WERI-Rb-1 (cell line): Measurements from ENCODE around the gene GIPC1.
A peak's percentile ranks its signal among the peaks of the same experiment; 100 is the strongest.

ENCODE experiments used
- DNase-seq: peaks from one replicate; pipeline ENCODE4 v3.0.0-alpha.2; 2020
- H3K27ac ChIP-seq: fragments of 250-450 bp; sonication (Bioruptor Pico); 2 replicates; pipeline ENCODE4 v1.5.1; 2020; ENCODE audit warnings: mild to moderate bottlenecking, moderate library complexity
- H3K27me3 ChIP-seq: fragments of 250-450 bp; sonication (Bioruptor Pico); 2 replicates; pipeline ENCODE4 v1.5.1; 2021; ENCODE audit warnings: mild to moderate bottlenecking, low read depth, moderate library complexity; ENCODE audit not compliant: insufficient read depth, severe bottlenecking
- H3K36me3 ChIP-seq: fragments of 250-450 bp; sonication (Bioruptor Pico); 2 replicates; pipeline ENCODE4 v1.5.1; 2020; ENCODE audit warnings: mild to moderate bottlenecking, moderate library complexity
- H3K4me3 ChIP-seq: 2 replicates; pipeline ENCODE4 v1.5.1; 2011; ENCODE audit warnings: low read depth, mild to moderate bottlenecking, control low read depth, low read length
- H3K9me3 ChIP-seq: fragments of 250-450 bp; sonication (Bioruptor Pico); 2 replicates; pipeline ENCODE4 v1.5.1; 2021; ENCODE audit warnings: mild to moderate bottlenecking, moderate library complexity; ENCODE audit not compliant: severe bottlenecking
- TF ChIP-seq, protein P1 (sequence below): IDR thresholded peaks from 2 replicates; pipeline ENCODE4 v1.5.1; 2011; ENCODE audit warnings: low read depth, mild to moderate bottlenecking, control low read depth, inconsistent platforms, low read length

The GIPC1 gene

GRCh38 chr19:14433554-14434501 is 62.1 kb downstream of the GIPC1 start:
- Histone ChIP-seq H3K9me3 (no peaks in the 10 kb centered on the region), H3K27me3 (no peaks in the 10 kb centered on the region), H3K27ac (peak overlapping the region; percentile 70), H3K4me3 (peak overlapping the region; percentile 73), H3K36me3 (peaks cover 7% of the 10 kb centered on the region)
- DNase-seq, result no peak
- TF ChIP-seq, protein P1, sequence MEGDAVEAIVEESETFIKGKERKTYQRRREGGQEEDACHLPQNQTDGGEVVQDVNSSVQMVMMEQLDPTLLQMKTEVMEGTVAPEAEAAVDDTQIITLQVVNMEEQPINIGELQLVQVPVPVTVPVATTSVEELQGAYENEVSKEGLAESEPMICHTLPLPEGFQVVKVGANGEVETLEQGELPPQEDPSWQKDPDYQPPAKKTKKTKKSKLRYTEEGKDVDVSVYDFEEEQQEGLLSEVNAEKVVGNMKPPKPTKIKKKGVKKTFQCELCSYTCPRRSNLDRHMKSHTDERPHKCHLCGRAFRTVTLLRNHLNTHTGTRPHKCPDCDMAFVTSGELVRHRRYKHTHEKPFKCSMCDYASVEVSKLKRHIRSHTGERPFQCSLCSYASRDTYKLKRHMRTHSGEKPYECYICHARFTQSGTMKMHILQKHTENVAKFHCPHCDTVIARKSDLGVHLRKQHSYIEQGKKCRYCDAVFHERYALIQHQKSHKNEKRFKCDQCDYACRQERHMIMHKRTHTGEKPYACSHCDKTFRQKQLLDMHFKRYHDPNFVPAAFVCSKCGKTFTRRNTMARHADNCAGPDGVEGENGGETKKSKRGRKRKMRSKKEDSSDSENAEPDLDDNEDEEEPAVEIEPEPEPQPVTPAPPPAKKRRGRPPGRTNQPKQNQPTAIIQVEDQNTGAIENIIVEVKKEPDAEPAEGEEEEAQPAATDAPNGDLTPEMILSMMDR, result no peak

DNA sequence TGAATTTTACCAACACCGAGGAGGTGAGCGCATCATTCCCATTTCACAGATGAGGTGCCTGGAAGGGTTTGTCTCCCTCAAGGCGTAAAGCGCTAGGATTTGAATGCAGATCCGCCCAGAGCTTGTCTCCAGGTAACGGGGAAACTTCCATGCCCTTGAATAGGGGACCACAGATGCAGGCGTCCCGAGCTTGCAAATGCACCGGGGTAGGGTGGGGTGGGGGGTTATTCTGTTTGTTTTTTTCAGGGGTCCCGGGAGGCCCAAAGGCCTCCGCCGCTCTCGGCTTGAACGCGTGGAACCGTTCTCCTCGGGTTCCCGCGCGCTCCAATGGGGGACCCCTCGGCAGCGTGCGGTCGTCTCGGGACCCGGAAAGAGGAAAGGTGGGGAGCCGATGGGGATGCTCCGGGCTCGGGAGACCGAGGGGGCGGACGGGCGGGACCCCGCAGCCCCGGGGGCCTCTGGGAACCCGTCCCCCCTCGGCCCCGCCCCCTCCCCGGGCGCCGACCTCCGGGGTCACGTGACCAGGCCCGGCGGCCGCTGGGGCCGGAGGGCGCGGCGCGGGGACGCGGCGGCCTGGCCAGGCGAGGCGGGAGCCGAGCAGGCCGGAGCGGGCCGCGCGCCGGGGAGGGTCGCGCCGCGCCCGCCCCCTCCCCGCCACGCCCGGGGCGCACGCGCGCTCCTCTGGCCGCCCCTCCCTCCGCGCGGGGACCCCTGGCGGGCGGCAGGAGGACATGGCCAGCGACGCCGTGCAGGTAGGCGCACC is 63.0 kb downstream of the GIPC1 start, which contains the start of gene PKN1:
Gene PKN1 (plus strand): TSS at position 516 of the 763 bp plus-strand sequence. CDS start 216 bp downstream, at position 732.
- peak within 1 kb of the TSS; percentile 79 for H3K27ac ChIP-seq
- H3K4me3 ChIP-seq, result peak within 1 kb of the TSS; percentile 73
- H3K9me3 ChIP-seq, result no peaks in the 10 kb centered on the region
- DNase-seq, result peak; percentile 70
- TF ChIP-seq, protein P1, result 0 out of 2 replicates have a peak, but pooled peaks have one; percentile 16
- peaks cover 7% of the 10 kb centered on the region for H3K36me3 ChIP-seq
- H3K27me3 ChIP-seq, result no peaks in the 10 kb centered on the region

- H3K36me3 ChIP-seq, result peaks cover 7% of the 10 kb centered on the region
- no peak overlapping the region for H3K4me3 ChIP-seq
- no peaks in the 10 kb centered on the region for H3K9me3 ChIP-seq
- no peak overlapping the region for H3K27ac ChIP-seq
- TF ChIP-seq, protein P1, result no peak
- no peaks in the 10 kb centered on the region for H3K27me3 ChIP-seq
- DNase-seq, result no peak
These were observed 65.2 kb downstream of the GIPC1 start for GRCh38 chr19:14430712-14431111.

- Histone ChIP-seq H3K27me3 (no peaks in the 10 kb centered on the region), H3K27ac (no peak overlapping the region), H3K9me3 (no peaks in the 10 kb centered on the region), H3K4me3 (no peak overlapping the region), H3K36me3 (no peaks in the 10 kb centered on the region; the same call in 1 of the 2 replicates)
- TF ChIP-seq, protein P1, result no peak
- DNase-seq, result no peak
These were observed 67.0 kb downstream of the GIPC1 start for GRCh38 chr19:14428882-14429416.
